Body of pancreas (tissue), 4 donors: ENCODE data around the gene INAVA. TPM values are rescaled to one million over a fixed set of nuclear protein-coding genes. Genes with fewer than 3 reads are reported as not detected.

Experiments used
- ATAC-seq: fragments of 150-250 bp; one replicate; pipeline ENCODE4 v1.9.1; 2016
- DNase-seq, 4 donors: peaks; one replicate each; pipeline ENCODE4 v3.0.0-alpha.2; 2019
- H3K27ac ChIP-seq, 4 donors: fragments of 200-600 bp; sonication (generic); 1 replicate in 3 of 4; 2 replicates in 1 of 4; pipeline versions ENCODE4 v1.5.1 to v1.6.1; 2016 to 2019; ENCODE audit warnings: mild to moderate bottlenecking in 1 of 4, mixed read lengths in 1 of 4, moderate library complexity in 1 of 4
- H3K27me3 ChIP-seq, 2 donors: fragments of 200-600 bp; sonication (generic); one replicate each; pipeline ENCODE4 v1.6.0; 2016; ENCODE audit warnings: mild to moderate bottlenecking in 1 of 2
- H3K36me3 ChIP-seq, 2 donors: fragments of 200-600 bp; sonication (generic); replicated peaks in 1 of 2; 2 replicates each; pipeline ENCODE4 v1.5.1; 2016; ENCODE audit warnings: low read depth in 2 of 2; ENCODE audit not compliant: insufficient read depth in 1 of 2
- H3K4me1 ChIP-seq: fragments of 200-600 bp; sonication (generic); one replicate; pipeline ENCODE4 v1.6.0; 2016
- H3K4me3 ChIP-seq, 2 donors: fragments of 200-600 bp; sonication (generic); 1 replicate in 1 of 2; 2 replicates in 1 of 2; pipeline ENCODE4 v1.5.1; 2016 to 2019
- H3K9me3 ChIP-seq, 3 donors: fragments of 200-600 bp; sonication (generic); 1 replicate in 2 of 3; 2 replicates in 1 of 3; pipeline ENCODE4 v1.5.1; 2016
- POLR2A ChIP-seq, 3 donors: fragments of 450-650 bp; IDR thresholded peaks; one replicate each; pipeline ENCODE4 v1.6.1; 2016; ENCODE audit warnings: antibody characterized with exemption in 3 of 3, mild to moderate bottlenecking in 2 of 3
- WGBS, 2 donors: methylation state at CpG; one replicate each; pipeline ENCODE4 v1.1.5; 2017; 5-methylcytosine and 5-hydroxymethylcytosine counted together
- intact Hi-C: fragments of 100-400 bp; cut with DNase I; formaldehyde crosslinking; loops from one replicate; pipeline ENCODE4 v1.15.1; 2023
- total RNA-seq, 2 donors: library from RNA; depleted of rRNA; stranded (reverse); fragments of >200 nt; gene quantifications; one replicate each; pipeline ENCODE4 v1.1.0, GENCODE V29; 2016
- TF ChIP-seq, protein P1 (sequence below), 7 experiments: fragments of 450-650 bp in 4 of 7; fragments of 200-600 bp in 3 of 7; sonication (generic) in 3 of 7; IDR thresholded peaks; one replicate each; pipeline ENCODE4 v1.5.1; 2016 to 2019; ENCODE audit warnings: antibody characterized with exemption in 7 of 7

Gene INAVA
- total RNA-seq, 2 donors from 2014 or later: 22.1 to 30.7 TPM

DNA sequence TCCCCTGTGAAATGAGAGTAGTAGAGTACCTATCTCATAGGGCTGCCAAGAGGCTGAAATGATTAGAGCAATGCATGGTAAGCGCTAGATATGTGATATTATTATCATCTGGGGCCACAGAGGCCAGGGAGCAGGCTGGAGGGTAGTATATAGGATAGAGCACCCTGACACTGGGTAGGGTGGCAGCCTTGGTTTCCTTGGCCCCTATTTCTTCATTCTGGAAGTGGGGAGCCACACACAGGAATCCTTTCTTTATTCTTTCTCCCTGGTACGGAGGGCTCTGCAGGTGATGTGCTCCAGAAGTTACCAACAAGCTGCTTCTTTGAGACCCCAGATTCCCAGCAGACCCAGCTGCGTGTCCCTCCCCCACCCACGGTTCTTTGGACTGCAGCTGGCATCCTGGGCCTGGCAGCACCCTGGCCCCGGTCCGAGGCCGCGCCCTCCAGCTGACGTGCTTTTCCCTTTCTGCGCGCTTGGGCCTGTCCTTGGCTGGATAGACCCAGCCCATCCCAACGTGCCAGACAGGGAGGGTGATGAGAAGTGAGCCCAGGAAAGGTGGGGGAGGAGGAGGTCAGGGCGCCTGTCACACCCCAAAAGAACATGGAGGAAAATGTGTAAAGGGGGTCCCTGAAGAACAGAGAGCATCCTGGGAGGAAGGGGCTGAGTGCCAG is 18.2 kb downstream of the INAVA start:
- H3K9me3 ChIP-seq: no peaks in the 10 kb centered on the region
- no peak overlapping the region for H3K4me3 ChIP-seq
- TF ChIP-seq, protein P1, sequence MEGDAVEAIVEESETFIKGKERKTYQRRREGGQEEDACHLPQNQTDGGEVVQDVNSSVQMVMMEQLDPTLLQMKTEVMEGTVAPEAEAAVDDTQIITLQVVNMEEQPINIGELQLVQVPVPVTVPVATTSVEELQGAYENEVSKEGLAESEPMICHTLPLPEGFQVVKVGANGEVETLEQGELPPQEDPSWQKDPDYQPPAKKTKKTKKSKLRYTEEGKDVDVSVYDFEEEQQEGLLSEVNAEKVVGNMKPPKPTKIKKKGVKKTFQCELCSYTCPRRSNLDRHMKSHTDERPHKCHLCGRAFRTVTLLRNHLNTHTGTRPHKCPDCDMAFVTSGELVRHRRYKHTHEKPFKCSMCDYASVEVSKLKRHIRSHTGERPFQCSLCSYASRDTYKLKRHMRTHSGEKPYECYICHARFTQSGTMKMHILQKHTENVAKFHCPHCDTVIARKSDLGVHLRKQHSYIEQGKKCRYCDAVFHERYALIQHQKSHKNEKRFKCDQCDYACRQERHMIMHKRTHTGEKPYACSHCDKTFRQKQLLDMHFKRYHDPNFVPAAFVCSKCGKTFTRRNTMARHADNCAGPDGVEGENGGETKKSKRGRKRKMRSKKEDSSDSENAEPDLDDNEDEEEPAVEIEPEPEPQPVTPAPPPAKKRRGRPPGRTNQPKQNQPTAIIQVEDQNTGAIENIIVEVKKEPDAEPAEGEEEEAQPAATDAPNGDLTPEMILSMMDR (IDR thresholded peaks at IDR 0.05): no peak
- TF ChIP-seq POLR2A (IDR thresholded peaks at IDR 0.05): no peak
- H3K4me1 ChIP-seq: peaks cover under 1% of the 10 kb centered on the region
- 83 to 86% methylated on average over 13 of the region's 13 CpGs for WGBS, 2 donors
- H3K27me3 ChIP-seq: no peaks in the 10 kb centered on the region
- DNase-seq (no peak), ATAC-seq (no peak)
- intact Hi-C loops: no loop called here
- H3K36me3 ChIP-seq: peaks cover 6 to 24% of the 10 kb centered on the region in 2 donors
- H3K27ac ChIP-seq: no peak overlapping the region

DNA sequence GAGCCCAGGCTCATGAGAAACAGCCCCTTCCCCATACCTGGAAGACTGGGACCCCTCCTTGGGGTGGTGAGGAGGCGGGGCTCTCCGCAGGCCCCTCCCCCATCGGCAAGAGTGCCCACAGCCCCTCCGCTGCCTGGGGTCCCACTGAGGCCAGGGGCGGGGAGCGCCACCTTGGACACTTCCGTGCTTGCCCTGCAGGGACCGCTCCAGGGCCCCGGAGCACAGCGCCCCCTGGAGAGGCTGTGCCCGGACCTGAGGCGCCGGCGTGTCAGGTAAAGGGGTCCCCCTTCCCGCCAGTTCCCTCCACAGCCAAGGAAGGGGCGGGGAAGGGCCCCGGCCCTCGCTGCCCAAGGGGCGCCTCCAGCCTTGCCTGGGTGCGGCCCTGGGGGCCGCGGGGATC is 21.5 kb downstream of the INAVA start:
- H3K27me3 ChIP-seq: no peaks in the 10 kb centered on the region
- no peak for ATAC-seq
- WGBS, 2 donors: 52% methylated on average over 19 of the region's 22 CpGs; no CpG with 5 or more reads in 1 of the 2 donors
- no peak for TF ChIP-seq POLR2A (IDR thresholded peaks at IDR 0.05)
- TF ChIP-seq, protein P1 (IDR thresholded peaks at IDR 0.05): no peak
- no peak for DNase-seq
- H3K4me1 ChIP-seq: no peaks in the 10 kb centered on the region
- no peak overlapping the region for H3K27ac ChIP-seq
- peaks cover 2 to 9% of the 10 kb centered on the region in 2 donors for H3K36me3 ChIP-seq
- H3K4me3 ChIP-seq: no peak overlapping the region
- intact Hi-C loops: no loop called here
- no peaks in the 10 kb centered on the region for H3K9me3 ChIP-seq

DNA sequence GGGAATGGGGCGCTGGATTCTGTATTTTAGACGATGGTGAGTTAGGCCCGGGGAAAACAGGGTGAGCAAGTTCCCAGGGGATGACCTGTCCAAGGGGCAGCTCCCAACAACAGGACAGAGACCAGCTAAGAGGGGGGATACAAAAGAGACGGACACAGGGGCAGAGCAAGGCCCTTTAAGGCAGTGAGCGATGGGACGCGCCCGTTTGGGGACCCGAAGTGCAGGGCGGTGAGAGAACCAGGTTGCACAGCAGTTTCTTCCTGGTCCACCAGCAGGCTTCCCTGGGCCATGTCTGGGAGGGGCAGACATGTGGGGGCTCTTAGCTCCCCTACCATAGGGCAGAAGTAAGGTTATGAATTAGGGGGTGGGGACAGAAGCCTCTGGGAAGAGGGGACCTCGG is 22.0 kb downstream of the INAVA start:
- Histone ChIP-seq H3K9me3 (no peaks in the 10 kb centered on the region), H3K27me3 (no peaks in the 10 kb centered on the region), H3K4me3 (no peak overlapping the region), H3K27ac (no peak overlapping the region), H3K36me3 (peaks cover 2 to 9% of the 10 kb centered on the region in 2 donors), H3K4me1 (no peaks in the 10 kb centered on the region)
- 72 to 83% methylated on average over 11 of the region's 11 CpGs for WGBS, 2 donors
- TF ChIP-seq, protein P1 (IDR thresholded peaks at IDR 0.05): no peak
- TF ChIP-seq POLR2A (IDR thresholded peaks at IDR 0.05): no peak
- intact Hi-C loops: no loop called here
- no peak for DNase-seq
- no peak for ATAC-seq

DNA sequence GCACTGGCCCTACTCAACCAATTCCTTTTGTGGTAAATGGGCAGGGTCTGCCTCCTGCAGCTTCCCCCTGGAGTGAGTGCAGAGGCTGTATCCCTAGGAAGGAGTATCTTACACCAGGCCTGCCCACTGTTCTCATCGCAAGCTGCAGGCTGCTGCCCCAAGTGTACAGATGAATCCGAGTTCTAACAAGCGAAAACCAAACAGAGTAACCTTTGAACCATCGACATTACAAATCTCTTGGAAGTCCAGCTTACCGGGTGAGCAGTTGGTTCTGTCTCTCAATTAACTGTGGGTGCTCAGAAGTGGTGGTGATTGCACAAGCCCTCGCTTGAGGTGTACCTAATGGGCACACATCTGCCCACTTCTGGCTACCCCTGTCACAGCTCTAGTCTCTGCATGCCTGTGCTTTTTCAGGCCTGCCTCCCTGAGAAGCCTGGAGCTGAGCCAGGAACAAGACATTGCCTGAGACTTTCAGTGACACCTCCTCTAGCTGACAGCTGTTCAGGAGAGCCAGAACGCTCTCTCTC is 22.7 kb downstream of the INAVA start:
- ATAC-seq (peak; percentile 28), DNase-seq (no peak)
- Histone ChIP-seq H3K27me3 (no peaks in the 10 kb centered on the region), H3K4me3 (no peak overlapping the region), H3K27ac (no peak overlapping the region), H3K4me1 (no peaks in the 10 kb centered on the region), H3K9me3 (no peaks in the 10 kb centered on the region), H3K36me3 (peaks cover 2 to 9% of the 10 kb centered on the region in 2 donors)
- intact Hi-C loops: no loop called here
- TF ChIP-seq, protein P1 (IDR thresholded peaks at IDR 0.05): no peak
- TF ChIP-seq POLR2A (IDR thresholded peaks at IDR 0.05): no peak
- 66 to 71% methylated on average over 7 of the region's 7 CpGs for WGBS, 2 donors

DNA sequence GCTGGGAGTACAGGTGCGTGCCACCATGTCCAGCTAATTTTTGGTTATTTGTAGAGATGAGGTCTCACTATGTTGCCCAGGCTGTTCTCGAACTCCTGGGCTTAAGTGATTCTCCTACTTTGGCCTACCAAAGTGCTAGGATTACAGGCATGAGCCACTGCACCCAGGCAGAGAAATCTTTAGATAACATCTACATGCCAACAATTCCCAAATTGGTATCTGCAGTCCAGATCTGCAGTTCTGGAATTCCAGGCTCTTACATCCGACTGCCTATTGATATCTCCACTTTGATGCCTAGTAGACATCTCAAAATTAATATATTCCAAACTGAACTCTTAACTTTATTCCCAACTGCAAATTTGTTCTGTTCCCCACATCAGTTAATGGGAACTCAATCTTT is 23.3 kb downstream of the INAVA start:
- Histone ChIP-seq H3K4me1 (no peaks in the 10 kb centered on the region), H3K36me3 (peaks cover 0 to 2% of the 10 kb centered on the region in 2 donors), H3K27me3 (no peaks in the 10 kb centered on the region), H3K4me3 (no peak overlapping the region), H3K27ac (no peak overlapping the region), H3K9me3 (no peaks in the 10 kb centered on the region)
- no peak for TF ChIP-seq POLR2A (IDR thresholded peaks at IDR 0.05)
- TF ChIP-seq, protein P1 (IDR thresholded peaks at IDR 0.05): no peak
- 94 to 95% methylated on average over 3 of the region's 3 CpGs for WGBS, 2 donors
- ATAC-seq (no peak), DNase-seq (no peak)
- intact Hi-C loops: no loop called here
